ENCODE results near the gene EFCAB10. TPM values are rescaled to one million over a fixed set of nuclear protein-coding genes. Genes with fewer than 3 reads are reported as not detected.

The EFCAB10 gene, protein sequence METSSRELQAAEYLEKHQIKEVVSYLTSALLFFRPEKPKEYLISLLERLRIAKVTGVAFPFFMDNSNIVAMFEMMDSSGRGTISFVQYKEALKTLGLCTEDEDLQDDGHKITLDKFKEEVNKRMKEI
- total RNA-seq: 1 to 10 TPM in 1 of 7 donors, not detected in 6; 1.3 TPM
- polyA plus RNA-seq: under 1 TPM in 1 of 3 donors, not detected in 2; 0.08 TPM
- long read RNA-seq, donor 1: 0 reads
- long read RNA-seq, donor 2: 0 reads

DNA sequence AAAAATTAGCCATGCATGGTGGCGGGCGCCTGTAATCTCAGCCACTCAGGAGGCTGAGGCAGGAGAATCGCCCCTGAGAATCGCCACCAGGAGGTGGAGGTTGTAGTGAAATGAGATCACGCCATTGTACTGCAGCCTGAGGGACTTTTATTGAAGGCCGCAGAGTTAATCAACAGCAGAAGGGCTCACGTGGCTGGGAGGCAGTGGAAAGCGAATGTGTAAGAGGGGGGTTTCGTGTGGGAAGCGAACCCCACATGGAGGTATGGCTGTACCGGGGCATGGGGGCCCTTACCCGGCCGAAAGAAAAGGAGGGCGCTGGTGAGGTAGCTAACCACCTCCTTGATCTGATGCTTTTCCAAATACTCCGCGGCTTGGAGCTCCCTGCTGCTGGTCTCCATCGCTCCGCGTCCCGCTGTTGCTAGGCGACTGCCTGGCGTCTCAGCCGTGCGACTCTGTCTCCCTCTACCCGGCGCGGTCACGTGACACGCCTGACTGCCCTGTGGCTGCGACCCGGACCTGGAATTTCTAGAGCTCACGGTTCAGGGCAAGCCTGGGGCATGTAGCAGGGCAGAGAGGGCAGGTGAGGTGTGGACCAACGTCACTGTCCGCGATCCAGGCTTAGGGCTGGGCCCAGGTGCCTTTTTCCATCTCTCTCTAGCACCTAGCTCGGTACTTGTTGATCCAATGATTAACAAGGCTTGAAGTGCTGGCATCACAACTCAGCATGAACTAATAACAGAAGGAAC, at the start of gene EFCAB10:
EFCAB10 (minus strand) TSS at position 428 of the 746 bp plus-strand sequence; CDS start at position 398, 30 bp downstream.
- WGBS, 5 donors: 14 to 30% (median 17%) methylated on average over 21 to 36 of the region's 36 CpGs
- Histone ChIP-seq H3K9me3 (peaks cover 0 to 21% (median 13%) of the 10 kb centered on the region in 8 donors), H3K27ac (no peak within 1 kb of the TSS), H3K36me3 (no peaks in the 10 kb centered on the region), H3K4me1 (peaks cover 0 to 10% (median 7%) of the 10 kb centered on the region in 6 donors), H3K27me3 (replicated peaks in 1 of 7) (peaks cover 0 to 17% (median 8%) of the 10 kb centered on the region in 7 donors), H3K4me3 (peak within 1 kb of the TSS in 6 of 8 donors; percentile 5 to 61 (median 24))
- TF ChIP-seq, protein P1, sequence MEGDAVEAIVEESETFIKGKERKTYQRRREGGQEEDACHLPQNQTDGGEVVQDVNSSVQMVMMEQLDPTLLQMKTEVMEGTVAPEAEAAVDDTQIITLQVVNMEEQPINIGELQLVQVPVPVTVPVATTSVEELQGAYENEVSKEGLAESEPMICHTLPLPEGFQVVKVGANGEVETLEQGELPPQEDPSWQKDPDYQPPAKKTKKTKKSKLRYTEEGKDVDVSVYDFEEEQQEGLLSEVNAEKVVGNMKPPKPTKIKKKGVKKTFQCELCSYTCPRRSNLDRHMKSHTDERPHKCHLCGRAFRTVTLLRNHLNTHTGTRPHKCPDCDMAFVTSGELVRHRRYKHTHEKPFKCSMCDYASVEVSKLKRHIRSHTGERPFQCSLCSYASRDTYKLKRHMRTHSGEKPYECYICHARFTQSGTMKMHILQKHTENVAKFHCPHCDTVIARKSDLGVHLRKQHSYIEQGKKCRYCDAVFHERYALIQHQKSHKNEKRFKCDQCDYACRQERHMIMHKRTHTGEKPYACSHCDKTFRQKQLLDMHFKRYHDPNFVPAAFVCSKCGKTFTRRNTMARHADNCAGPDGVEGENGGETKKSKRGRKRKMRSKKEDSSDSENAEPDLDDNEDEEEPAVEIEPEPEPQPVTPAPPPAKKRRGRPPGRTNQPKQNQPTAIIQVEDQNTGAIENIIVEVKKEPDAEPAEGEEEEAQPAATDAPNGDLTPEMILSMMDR (IDR thresholded peaks at IDR 0.05 in 8 of 11, conservative IDR thresholded peaks at IDR 0.05 in 3 of 11): no peak
- intact Hi-C loops (cut with DNase I; ENCODE audit: low total_unique reads): no loop called here
- DNase-seq: peak; percentile 86

DNA sequence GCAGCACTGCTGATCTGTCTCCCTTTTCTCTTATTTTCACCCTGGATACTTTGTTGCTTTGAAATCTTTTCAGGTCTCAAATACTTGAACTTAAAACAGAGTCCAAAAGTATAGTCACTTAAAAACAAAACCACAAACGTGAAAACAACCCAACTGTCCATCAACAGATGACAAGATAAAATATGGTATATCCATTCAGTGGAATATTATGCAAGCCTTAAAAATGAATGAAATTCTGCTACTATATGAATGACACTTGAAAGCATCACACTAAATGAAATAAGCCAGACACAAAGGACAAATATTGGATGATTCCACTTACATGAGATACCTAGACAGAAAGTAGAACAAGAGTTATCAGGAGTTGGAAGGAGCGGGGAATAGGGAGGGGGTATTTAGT, 44.7 kb upstream of the EFCAB10 start:
- H3K9me3 ChIP-seq: peaks cover 0 to 14% (median 8%) of the 10 kb centered on the region in 8 donors
- TF ChIP-seq, protein P1 (IDR thresholded peaks at IDR 0.05 in 8 of 11, conservative IDR thresholded peaks at IDR 0.05 in 3 of 11): no peak
- TF ChIP-seq POLR2AphosphoS5 (IDR thresholded peaks at IDR 0.05) (no peak), POLR2A (IDR thresholded peaks at IDR 0.05) (no peak)
- no peak for DNase-seq
- intact Hi-C loops (cut with DNase I; ENCODE audit: low total_unique reads): no loop called here
- no peak overlapping the region for H3K4me3 ChIP-seq
- H3K27me3 ChIP-seq (replicated peaks in 1 of 7): no peaks in the 10 kb centered on the region
- peaks cover 0 to 100% (median 42%) of the 10 kb centered on the region in 6 donors for H3K36me3 ChIP-seq
- 75 to 95% (median 92%) methylated on average over 2 of the region's 2 CpGs for WGBS, 5 donors
- no peak overlapping the region for H3K27ac ChIP-seq
- H3K4me1 ChIP-seq: no peaks in the 10 kb centered on the region

DNA sequence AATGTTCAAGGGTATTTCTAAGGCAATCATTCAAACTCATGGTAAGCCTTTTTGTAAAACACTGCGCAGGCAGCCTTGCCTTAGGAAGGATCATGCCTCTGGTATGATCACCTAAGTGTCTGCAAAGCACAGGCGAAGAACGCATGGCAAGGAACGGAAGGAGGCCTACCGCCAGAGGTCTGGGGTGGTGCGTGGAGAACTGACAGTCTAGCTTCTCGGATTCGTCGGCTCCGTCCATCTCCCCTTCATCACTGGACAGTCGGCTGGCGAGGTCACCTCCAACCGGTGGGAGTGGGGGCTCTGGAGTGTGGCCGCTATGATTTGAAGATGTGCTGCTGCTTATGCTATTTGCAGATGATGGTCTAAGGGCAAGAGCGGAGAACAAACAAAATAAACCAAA, 42.6 kb upstream of the EFCAB10 start:
- Histone ChIP-seq H3K4me1 (no peaks in the 10 kb centered on the region), H3K27ac (no peak overlapping the region), H3K9me3 (peaks cover 0 to 14% (median 8%) of the 10 kb centered on the region in 8 donors), H3K27me3 (replicated peaks in 1 of 7) (no peaks in the 10 kb centered on the region), H3K4me3 (no peak overlapping the region), H3K36me3 (peaks cover 2 to 100% (median 51%) of the 10 kb centered on the region in 6 donors)
- intact Hi-C loops (cut with DNase I; ENCODE audit: low total_unique reads): no loop called here
- TF ChIP-seq POLR2AphosphoS5 (IDR thresholded peaks at IDR 0.05) (no peak), POLR2A (IDR thresholded peaks at IDR 0.05) (no peak)
- TF ChIP-seq, protein P1 (IDR thresholded peaks at IDR 0.05 in 8 of 11, conservative IDR thresholded peaks at IDR 0.05 in 3 of 11): no peak
- 96 to 98% (median 97%) methylated on average over 15 of the region's 15 CpGs for WGBS, 5 donors
- no peak for DNase-seq

DNA sequence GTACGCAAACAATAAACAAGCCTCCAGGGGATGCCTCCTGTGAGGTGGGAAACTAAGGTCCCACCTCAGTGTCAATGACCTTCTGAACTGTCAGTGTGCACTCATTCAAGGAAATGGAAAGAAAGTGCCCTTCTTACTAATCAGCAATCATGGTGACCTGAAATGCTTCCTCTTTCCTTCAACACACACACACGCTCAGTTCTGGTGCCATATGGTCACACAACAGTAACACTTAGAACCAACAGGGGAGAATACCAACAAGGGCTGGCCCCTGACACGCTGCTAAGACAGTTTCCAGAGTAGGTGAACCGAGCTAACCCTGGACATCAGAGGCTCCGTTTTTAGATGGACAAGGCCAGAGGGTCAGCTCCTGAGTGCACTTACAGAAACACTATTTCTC, 42.1 kb upstream of the EFCAB10 start:
- Histone ChIP-seq H3K9me3 (peaks cover 0 to 14% (median 8%) of the 10 kb centered on the region in 8 donors), H3K27ac (no peak overlapping the region), H3K36me3 (peaks cover 2 to 100% (median 56%) of the 10 kb centered on the region in 6 donors), H3K27me3 (replicated peaks in 1 of 7) (no peaks in the 10 kb centered on the region), H3K4me1 (no peaks in the 10 kb centered on the region), H3K4me3 (no peak overlapping the region)
- TF ChIP-seq POLR2A (IDR thresholded peaks at IDR 0.05): no peak
- TF ChIP-seq POLR2AphosphoS5 (IDR thresholded peaks at IDR 0.05): no peak
- TF ChIP-seq, protein P1 (IDR thresholded peaks at IDR 0.05 in 8 of 11, conservative IDR thresholded peaks at IDR 0.05 in 3 of 11): no peak
- 83 to 91% (median 86%) methylated on average over 5 of the region's 5 CpGs for WGBS, 5 donors
- intact Hi-C loops (cut with DNase I; ENCODE audit: low total_unique reads): no loop called here
- DNase-seq: no peak

Measured in spleen (tissue), 13 donors.